PFSK-1 (cell line): ENCODE measurements around the gene DLGAP1.

Experiments
- POLR2AphosphoS5 ChIP-seq: IDR thresholded peaks from 2 replicates; pipeline ENCODE4 v1.6.1; 2012; ENCODE audit warnings: low read depth, mild to moderate bottlenecking, control low read depth, low read length, moderate library complexity
- SIN3A ChIP-seq: IDR thresholded peaks from 2 replicates; pipeline ENCODE4 v1.6.1; 2012; ENCODE audit warnings: mild to moderate bottlenecking, low read length, moderate library complexity, borderline replicate concordance; ENCODE audit not compliant: insufficient read depth

- TF ChIP-seq SIN3A: no peak
- TF ChIP-seq POLR2AphosphoS5: no peak
Measured at GRCh38 chr18:3703732-3704176, 751.4 kb downstream of the DLGAP1 start.
